Thyroid gland (tissue), 4 donors: ENCODE data around the gene PRB2.
"Not testable (repeated sequence)": the region's sequence is repeated elsewhere in the genome, so short reads cannot be mapped to it uniquely, and the experiment has no call there.

ENCODE experiments used
- POLR2A ChIP-seq, 2 donors: fragments of 450-650 bp; IDR thresholded peaks; one replicate each; pipeline ENCODE4 v1.6.1; 2017; ENCODE audit warnings: antibody characterized with exemption in 2 of 2, mild to moderate bottlenecking in 2 of 2, moderate library complexity in 1 of 2
- TF ChIP-seq, protein P1 (sequence below), 6 experiments: fragments of 200-600 bp in 3 of 6; fragments of 450-650 bp in 3 of 6; sonication (generic) in 3 of 6; IDR thresholded peaks; one replicate each; pipeline ENCODE4 v1.5.1; 2016 to 2019; ENCODE audit warnings: antibody characterized with exemption in 6 of 6, mild to moderate bottlenecking in 2 of 6, inconsistent platforms in 1 of 6, moderate library complexity in 1 of 6

DNA sequence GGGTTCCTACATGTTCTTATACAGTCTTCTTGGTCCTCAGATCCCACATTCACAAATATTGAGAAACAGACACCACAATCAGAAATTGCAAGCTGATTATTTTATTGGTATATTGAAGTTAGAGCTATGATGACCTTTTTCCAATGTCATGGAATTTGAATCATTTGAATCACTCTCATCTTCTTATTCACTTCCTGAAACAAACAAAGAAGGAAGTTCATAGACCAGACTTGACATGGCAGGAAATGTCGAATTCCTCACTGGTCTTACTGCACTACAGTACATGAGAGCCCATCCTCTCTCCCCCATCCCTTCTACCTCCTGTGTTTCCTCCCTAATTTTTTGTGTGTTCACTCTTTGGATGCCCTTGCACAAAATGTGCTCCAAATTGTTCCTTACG is 43.6 kb downstream of the PRB2 start:
- TF ChIP-seq, protein P1, sequence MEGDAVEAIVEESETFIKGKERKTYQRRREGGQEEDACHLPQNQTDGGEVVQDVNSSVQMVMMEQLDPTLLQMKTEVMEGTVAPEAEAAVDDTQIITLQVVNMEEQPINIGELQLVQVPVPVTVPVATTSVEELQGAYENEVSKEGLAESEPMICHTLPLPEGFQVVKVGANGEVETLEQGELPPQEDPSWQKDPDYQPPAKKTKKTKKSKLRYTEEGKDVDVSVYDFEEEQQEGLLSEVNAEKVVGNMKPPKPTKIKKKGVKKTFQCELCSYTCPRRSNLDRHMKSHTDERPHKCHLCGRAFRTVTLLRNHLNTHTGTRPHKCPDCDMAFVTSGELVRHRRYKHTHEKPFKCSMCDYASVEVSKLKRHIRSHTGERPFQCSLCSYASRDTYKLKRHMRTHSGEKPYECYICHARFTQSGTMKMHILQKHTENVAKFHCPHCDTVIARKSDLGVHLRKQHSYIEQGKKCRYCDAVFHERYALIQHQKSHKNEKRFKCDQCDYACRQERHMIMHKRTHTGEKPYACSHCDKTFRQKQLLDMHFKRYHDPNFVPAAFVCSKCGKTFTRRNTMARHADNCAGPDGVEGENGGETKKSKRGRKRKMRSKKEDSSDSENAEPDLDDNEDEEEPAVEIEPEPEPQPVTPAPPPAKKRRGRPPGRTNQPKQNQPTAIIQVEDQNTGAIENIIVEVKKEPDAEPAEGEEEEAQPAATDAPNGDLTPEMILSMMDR (IDR thresholded peaks at IDR 0.05): not testable (repeated sequence)
- TF ChIP-seq POLR2A (IDR thresholded peaks at IDR 0.05): not testable (repeated sequence)
